Uterus (tissue), 2 donors: ENCODE data around the gene ACP2.

Source experiments
- POLR2A ChIP-seq, 2 donors: fragments of 450-650 bp; IDR thresholded peaks; one replicate each; pipeline ENCODE4 v1.6.1; 2016; ENCODE audit warnings: antibody characterized with exemption in 2 of 2, mild to moderate bottlenecking in 1 of 2, moderate library complexity in 1 of 2
- TF ChIP-seq, protein P1 (sequence below), 4 experiments: fragments of 200-600 bp in 2 of 4; fragments of 450-650 bp in 2 of 4; sonication (generic) in 2 of 4; IDR thresholded peaks; one replicate each; pipeline ENCODE4 v1.5.1; 2016 to 2019; ENCODE audit warnings: antibody characterized with exemption in 4 of 4, mild to moderate bottlenecking in 2 of 4, moderate library complexity in 1 of 4

DNA sequence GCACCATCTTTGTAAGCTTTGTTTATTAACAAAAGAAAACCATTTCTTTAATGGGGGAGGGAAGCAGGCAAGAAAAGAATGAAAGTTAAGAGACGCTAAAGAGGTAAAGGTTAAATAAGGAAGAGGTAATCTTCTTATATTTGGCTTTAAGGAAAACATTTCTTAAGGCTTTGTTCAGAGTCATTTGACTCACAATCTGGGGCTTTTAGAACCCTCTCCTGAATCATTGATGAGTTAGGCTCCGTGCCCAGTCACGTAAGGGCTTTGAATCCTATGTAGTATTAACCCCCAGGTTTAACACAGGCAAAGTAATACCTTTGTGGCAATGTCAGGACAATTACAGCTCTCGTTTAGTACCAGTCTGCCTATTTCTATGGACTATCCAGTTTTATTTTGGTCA lies 47.4 kb upstream of the ACP2 start:
- TF ChIP-seq POLR2A (IDR thresholded peaks at IDR 0.05), result no peak
- TF ChIP-seq, protein P1, sequence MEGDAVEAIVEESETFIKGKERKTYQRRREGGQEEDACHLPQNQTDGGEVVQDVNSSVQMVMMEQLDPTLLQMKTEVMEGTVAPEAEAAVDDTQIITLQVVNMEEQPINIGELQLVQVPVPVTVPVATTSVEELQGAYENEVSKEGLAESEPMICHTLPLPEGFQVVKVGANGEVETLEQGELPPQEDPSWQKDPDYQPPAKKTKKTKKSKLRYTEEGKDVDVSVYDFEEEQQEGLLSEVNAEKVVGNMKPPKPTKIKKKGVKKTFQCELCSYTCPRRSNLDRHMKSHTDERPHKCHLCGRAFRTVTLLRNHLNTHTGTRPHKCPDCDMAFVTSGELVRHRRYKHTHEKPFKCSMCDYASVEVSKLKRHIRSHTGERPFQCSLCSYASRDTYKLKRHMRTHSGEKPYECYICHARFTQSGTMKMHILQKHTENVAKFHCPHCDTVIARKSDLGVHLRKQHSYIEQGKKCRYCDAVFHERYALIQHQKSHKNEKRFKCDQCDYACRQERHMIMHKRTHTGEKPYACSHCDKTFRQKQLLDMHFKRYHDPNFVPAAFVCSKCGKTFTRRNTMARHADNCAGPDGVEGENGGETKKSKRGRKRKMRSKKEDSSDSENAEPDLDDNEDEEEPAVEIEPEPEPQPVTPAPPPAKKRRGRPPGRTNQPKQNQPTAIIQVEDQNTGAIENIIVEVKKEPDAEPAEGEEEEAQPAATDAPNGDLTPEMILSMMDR (IDR thresholded peaks at IDR 0.05), result no peak
